Liver (tissue), 9 donors: ENCODE results near the gene NBEAL2. TPM values are rescaled to one million over a fixed set of nuclear protein-coding genes. Genes with fewer than 3 reads are reported as not detected.

ENCODE experiments used
- DNase-seq: peaks from one replicate; pipeline ENCODE4 v3.0.0-alpha.2; 2017; ENCODE audit warnings: low spot score
- H3K27ac ChIP-seq, 2 donors: one replicate each; pipeline ENCODE4 v1.7.0; 2013; ENCODE audit warnings: inconsistent platforms in 2 of 2, low read length in 2 of 2, control low read depth in 1 of 2, low read depth in 1 of 2, mild to moderate bottlenecking in 1 of 2
- H3K27me3 ChIP-seq, 4 donors: one replicate each; pipeline versions ENCODE4 v1.6.1 to v1.7.0; 2013; ENCODE audit warnings: low read length in 3 of 4, inconsistent platforms in 1 of 4, mild to moderate bottlenecking in 1 of 4, moderate library complexity in 1 of 4; ENCODE audit not compliant: control insufficient read depth in 4 of 4, insufficient read depth in 4 of 4
- H3K36me3 ChIP-seq, 4 donors: one replicate each; pipeline versions ENCODE4 v1.6.1 to v1.7.0; 2013; ENCODE audit warnings: low read length in 3 of 4, mild to moderate bottlenecking in 3 of 4, low read depth in 1 of 4, moderate library complexity in 1 of 4; ENCODE audit not compliant: control insufficient read depth in 4 of 4, insufficient read depth in 3 of 4
- H3K4me1 ChIP-seq, 4 donors: one replicate each; pipeline versions ENCODE4 v1.6.1 to v1.7.0; 2013; ENCODE audit warnings: low read length in 3 of 4, mild to moderate bottlenecking in 3 of 4, moderate library complexity in 1 of 4; ENCODE audit not compliant: control insufficient read depth in 4 of 4, insufficient read depth in 4 of 4
- H3K4me3 ChIP-seq, 3 donors: one replicate each; pipeline versions ENCODE4 v1.6.1 to v1.7.0; 2013; ENCODE audit warnings: low read length in 3 of 3, control low read depth in 1 of 3, low read depth in 1 of 3, mild to moderate bottlenecking in 1 of 3
- H3K9ac ChIP-seq, 2 donors: one replicate each; pipeline ENCODE4 v1.7.0; 2013; ENCODE audit warnings: low read length in 2 of 2, mild to moderate bottlenecking in 2 of 2, moderate library complexity in 2 of 2, control low read depth in 1 of 2, low read depth in 1 of 2
- H3K9me3 ChIP-seq, 4 donors: one replicate each; pipeline versions ENCODE4 v1.6.1 to v1.7.0; 2013; ENCODE audit warnings: low read length in 3 of 4; ENCODE audit not compliant: control insufficient read depth in 4 of 4
- EGR1 ChIP-seq, 2 donors: IDR thresholded peaks; 2 replicates each; pipeline ENCODE4 v1.6.1; 2016 to 2018; ENCODE audit warnings: antibody characterized with exemption in 2 of 2, low read depth in 2 of 2
- FOXA2 ChIP-seq: IDR thresholded peaks from 2 replicates; pipeline ENCODE4 v1.6.1; 2016; ENCODE audit warnings: antibody characterized with exemption
- GABPA ChIP-seq, 2 donors: IDR thresholded peaks in 1 of 2; conservative IDR thresholded peaks in 1 of 2; 2 replicates each; pipeline ENCODE4 v1.6.1; 2016; ENCODE audit warnings: antibody characterized with exemption in 2 of 2, mild to moderate bottlenecking in 1 of 2, moderate library complexity in 1 of 2
- HNF4A ChIP-seq, 2 donors: conservative IDR thresholded peaks; 2 replicates each; pipeline ENCODE4 v1.6.1; 2016; ENCODE audit warnings: antibody characterized with exemption in 2 of 2, mild to moderate bottlenecking in 2 of 2
- HNF4G ChIP-seq: IDR thresholded peaks from 2 replicates; pipeline ENCODE4 v1.6.1; 2016; ENCODE audit warnings: antibody characterized with exemption
- JUND ChIP-seq, 2 donors: IDR thresholded peaks; 2 replicates each; pipeline ENCODE4 v1.6.1; 2016; ENCODE audit warnings: antibody characterized with exemption in 2 of 2
- NR2F2 ChIP-seq: IDR thresholded peaks from 2 replicates; pipeline ENCODE4 v1.6.1; 2016; ENCODE audit warnings: antibody characterized with exemption
- RAD21 ChIP-seq, 2 donors: IDR thresholded peaks; 2 replicates each; pipeline ENCODE4 v1.6.1; 2016; ENCODE audit warnings: antibody characterized with exemption in 2 of 2, mild to moderate bottlenecking in 2 of 2
- RXRA ChIP-seq, 2 donors: IDR thresholded peaks; 2 replicates each; pipeline ENCODE4 v1.6.1; 2017 to 2018; ENCODE audit warnings: antibody characterized with exemption in 2 of 2, mild to moderate bottlenecking in 1 of 2
- SP1 ChIP-seq: IDR thresholded peaks from 2 replicates; pipeline ENCODE4 v1.6.1; 2018; ENCODE audit warnings: antibody characterized with exemption, mild to moderate bottlenecking
- YY1 ChIP-seq: IDR thresholded peaks from 2 replicates; pipeline ENCODE4 v1.6.1; 2016; ENCODE audit warnings: antibody characterized with exemption, mild to moderate bottlenecking
- WGBS: extraction: QIAGEN DNeasy Blood & Tissue Kit; methylation state at CpG from one replicate; pipeline ENCODE4 v1.1.7; 2013; 5-methylcytosine and 5-hydroxymethylcytosine counted together
- polyA plus RNA-seq, 2 donors: library from polyadenylated mRNA; stranded (reverse) in 1 of 2; unstranded in 1 of 2; fragments of 200-250 nt in 1 of 2; fragments of >200 nt in 1 of 2; fragmentation: Nextera tagmentation in 1 of 2; extraction: Ambion mirVana in 1 of 2; gene quantifications; one replicate each; pipeline versions ENCODE4 v1.2.1 to v1.2.3, GENCODE V29; 2013 to 2015
- total RNA-seq, 2 donors: library from RNA; depleted of rRNA; stranded (reverse); fragments of >200 nt; gene quantifications; one replicate each; pipeline ENCODE4 v1.2.3, GENCODE V29; 2014
- TF ChIP-seq, protein P1 (sequence below): fragments of 150-350 bp; IDR thresholded peaks from 2 replicates; pipeline ENCODE4 v1.5.1; 2017; ENCODE audit warnings: improper control_type of control experiment, low read depth, low read length; ENCODE audit not compliant: missing input control
- TF ChIP-seq, protein P2 (sequence below): IDR thresholded peaks from 2 replicates; pipeline ENCODE4 v1.6.1; 2016; ENCODE audit warnings: antibody characterized with exemption
- TF ChIP-seq, protein P3 (sequence below): IDR thresholded peaks from 2 replicates; pipeline ENCODE4 v1.6.1; 2016; ENCODE audit warnings: antibody characterized with exemption, mild to moderate bottlenecking
- TF ChIP-seq, protein P4 (sequence below): IDR thresholded peaks from 2 replicates; pipeline ENCODE4 v1.6.1; 2016; ENCODE audit warnings: antibody characterized with exemption
- donor health status: healthy.
- donor health status: healthy.
- donor health status: healthy.
- donor health status: healthy.
- donor health status: healthy.

NBEAL2 gene
- total and polyA plus RNA-seq, 4 donors, result 2.0 to 20.7 (median 7.6) TPM

DNA sequence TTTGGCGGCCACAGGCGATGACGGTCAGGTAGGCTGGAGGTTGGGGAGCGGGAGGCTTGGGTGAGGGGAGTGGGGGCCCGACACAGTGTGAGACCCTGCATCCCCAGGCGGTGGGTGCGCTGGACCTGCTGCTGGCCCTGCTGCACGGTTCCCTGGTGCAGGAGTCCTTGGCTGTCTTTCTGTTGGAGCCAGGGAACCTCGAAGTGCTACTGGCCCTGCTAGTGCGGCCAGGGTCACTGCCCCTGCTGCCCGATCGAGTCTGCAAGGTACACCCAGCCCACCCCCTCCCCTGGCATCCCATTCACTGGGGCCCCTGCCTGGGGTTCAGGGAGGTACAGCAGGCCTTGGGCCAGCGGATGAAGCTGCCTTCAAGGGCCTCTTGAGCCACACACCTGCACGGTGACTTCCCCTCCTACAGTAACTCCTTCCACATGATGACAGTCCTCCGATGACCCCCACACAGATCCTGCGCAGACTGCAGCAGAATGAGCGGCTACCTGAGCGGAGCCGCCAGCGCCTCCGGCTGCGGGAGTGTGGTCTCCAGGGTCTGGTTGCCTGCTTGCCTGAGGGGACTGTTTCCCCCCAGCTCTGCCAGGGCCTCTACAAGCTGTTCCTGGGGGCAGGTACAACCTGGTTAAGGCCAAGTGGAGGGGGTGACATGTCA, 19.5 kb downstream of the NBEAL2 start:
- H3K4me3 ChIP-seq, result no peak overlapping the region
- no peak overlapping the region for H3K27ac ChIP-seq
- WGBS, result 93% methylated on average over 22 of the region's 22 CpGs
- peaks cover 0 to 29% (median 7%) of the 10 kb centered on the region in 4 donors for H3K36me3 ChIP-seq
- DNase-seq, result no peak
- H3K4me1 ChIP-seq, result peaks cover 0 to 5% (median 1%) of the 10 kb centered on the region in 4 donors
- H3K27me3 ChIP-seq, result no peaks in the 10 kb centered on the region
- TF ChIP-seq NR2F2, result no peak
- TF ChIP-seq JUND (IDR thresholded peaks at IDR 0.05), result no peak
- TF ChIP-seq, protein P1, sequence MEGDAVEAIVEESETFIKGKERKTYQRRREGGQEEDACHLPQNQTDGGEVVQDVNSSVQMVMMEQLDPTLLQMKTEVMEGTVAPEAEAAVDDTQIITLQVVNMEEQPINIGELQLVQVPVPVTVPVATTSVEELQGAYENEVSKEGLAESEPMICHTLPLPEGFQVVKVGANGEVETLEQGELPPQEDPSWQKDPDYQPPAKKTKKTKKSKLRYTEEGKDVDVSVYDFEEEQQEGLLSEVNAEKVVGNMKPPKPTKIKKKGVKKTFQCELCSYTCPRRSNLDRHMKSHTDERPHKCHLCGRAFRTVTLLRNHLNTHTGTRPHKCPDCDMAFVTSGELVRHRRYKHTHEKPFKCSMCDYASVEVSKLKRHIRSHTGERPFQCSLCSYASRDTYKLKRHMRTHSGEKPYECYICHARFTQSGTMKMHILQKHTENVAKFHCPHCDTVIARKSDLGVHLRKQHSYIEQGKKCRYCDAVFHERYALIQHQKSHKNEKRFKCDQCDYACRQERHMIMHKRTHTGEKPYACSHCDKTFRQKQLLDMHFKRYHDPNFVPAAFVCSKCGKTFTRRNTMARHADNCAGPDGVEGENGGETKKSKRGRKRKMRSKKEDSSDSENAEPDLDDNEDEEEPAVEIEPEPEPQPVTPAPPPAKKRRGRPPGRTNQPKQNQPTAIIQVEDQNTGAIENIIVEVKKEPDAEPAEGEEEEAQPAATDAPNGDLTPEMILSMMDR, result no peak
- TF ChIP-seq, protein P2, sequence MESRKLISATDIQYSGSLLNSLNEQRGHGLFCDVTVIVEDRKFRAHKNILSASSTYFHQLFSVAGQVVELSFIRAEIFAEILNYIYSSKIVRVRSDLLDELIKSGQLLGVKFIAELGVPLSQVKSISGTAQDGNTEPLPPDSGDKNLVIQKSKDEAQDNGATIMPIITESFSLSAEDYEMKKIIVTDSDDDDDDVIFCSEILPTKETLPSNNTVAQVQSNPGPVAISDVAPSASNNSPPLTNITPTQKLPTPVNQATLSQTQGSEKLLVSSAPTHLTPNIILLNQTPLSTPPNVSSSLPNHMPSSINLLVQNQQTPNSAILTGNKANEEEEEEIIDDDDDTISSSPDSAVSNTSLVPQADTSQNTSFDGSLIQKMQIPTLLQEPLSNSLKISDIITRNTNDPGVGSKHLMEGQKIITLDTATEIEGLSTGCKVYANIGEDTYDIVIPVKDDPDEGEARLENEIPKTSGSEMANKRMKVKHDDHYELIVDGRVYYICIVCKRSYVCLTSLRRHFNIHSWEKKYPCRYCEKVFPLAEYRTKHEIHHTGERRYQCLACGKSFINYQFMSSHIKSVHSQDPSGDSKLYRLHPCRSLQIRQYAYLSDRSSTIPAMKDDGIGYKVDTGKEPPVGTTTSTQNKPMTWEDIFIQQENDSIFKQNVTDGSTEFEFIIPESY, result no peak
- TF ChIP-seq YY1, result no peak
- no peak for TF ChIP-seq HNF4G
- no peak for TF ChIP-seq SP1
- TF ChIP-seq HNF4A (conservative IDR thresholded peaks at IDR 0.05), result no peak
- TF ChIP-seq, protein P3, sequence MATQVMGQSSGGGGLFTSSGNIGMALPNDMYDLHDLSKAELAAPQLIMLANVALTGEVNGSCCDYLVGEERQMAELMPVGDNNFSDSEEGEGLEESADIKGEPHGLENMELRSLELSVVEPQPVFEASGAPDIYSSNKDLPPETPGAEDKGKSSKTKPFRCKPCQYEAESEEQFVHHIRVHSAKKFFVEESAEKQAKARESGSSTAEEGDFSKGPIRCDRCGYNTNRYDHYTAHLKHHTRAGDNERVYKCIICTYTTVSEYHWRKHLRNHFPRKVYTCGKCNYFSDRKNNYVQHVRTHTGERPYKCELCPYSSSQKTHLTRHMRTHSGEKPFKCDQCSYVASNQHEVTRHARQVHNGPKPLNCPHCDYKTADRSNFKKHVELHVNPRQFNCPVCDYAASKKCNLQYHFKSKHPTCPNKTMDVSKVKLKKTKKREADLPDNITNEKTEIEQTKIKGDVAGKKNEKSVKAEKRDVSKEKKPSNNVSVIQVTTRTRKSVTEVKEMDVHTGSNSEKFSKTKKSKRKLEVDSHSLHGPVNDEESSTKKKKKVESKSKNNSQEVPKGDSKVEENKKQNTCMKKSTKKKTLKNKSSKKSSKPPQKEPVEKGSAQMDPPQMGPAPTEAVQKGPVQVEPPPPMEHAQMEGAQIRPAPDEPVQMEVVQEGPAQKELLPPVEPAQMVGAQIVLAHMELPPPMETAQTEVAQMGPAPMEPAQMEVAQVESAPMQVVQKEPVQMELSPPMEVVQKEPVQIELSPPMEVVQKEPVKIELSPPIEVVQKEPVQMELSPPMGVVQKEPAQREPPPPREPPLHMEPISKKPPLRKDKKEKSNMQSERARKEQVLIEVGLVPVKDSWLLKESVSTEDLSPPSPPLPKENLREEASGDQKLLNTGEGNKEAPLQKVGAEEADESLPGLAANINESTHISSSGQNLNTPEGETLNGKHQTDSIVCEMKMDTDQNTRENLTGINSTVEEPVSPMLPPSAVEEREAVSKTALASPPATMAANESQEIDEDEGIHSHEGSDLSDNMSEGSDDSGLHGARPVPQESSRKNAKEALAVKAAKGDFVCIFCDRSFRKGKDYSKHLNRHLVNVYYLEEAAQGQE, result no peak
- TF ChIP-seq RAD21 (IDR thresholded peaks at IDR 0.05), result no peak
- TF ChIP-seq FOXA2, result no peak
- no peak for TF ChIP-seq GABPA (IDR thresholded peaks at IDR 0.05 in 1 of 2, conservative IDR thresholded peaks at IDR 0.05 in 1 of 2)
- TF ChIP-seq, protein P4, sequence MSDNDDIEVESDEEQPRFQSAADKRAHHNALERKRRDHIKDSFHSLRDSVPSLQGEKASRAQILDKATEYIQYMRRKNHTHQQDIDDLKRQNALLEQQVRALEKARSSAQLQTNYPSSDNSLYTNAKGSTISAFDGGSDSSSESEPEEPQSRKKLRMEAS, result no peak
- H3K9ac ChIP-seq, result no peak overlapping the region
- H3K9me3 ChIP-seq, result no peaks in the 10 kb centered on the region

DNA sequence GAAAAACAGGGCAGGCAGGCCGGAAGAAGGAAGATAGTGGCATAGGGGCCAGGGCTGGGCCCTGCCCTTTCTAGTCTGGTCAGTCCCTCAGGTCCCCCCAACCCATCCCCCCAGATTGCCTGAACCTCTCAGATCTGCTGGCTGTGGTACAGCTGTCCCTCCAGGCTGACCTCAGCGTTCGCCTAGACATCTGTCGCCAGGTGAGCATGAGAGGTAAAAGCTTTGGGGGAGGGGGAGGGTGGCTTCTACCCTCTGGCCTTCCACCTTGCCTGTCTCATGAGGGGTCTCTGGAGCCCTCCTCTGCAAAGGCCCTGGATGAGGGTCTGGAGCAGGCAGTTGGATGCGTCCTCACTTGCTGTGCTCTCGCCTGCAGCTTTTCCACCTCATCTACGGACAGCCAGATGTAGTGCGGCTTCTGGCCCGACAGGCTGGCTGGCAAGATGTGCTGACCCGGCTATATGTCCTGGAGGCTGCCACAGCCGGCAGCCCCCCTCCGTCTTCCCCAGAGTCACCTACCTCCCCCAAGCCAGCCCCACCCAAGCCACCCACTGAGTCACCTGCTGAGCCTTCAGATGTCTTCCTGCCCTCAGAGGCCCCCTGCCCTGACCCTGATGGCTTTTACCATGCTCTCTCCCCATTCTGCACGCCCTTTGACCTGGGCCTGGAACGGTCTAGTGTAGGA, 20.2 kb downstream of the NBEAL2 start:
- Histone ChIP-seq H3K4me3 (no peak overlapping the region), H3K4me1 (peaks cover 0 to 5% (median 1%) of the 10 kb centered on the region in 4 donors), H3K27ac (no peak overlapping the region), H3K9ac (no peak overlapping the region), H3K36me3 (peaks cover 0 to 28% (median 7%) of the 10 kb centered on the region in 4 donors), H3K27me3 (no peaks in the 10 kb centered on the region), H3K9me3 (no peaks in the 10 kb centered on the region)
- WGBS, result 95% methylated on average over 14 of the region's 14 CpGs
- DNase-seq, result no peak
- TF ChIP-seq SP1 (no peak), RAD21 (IDR thresholded peaks at IDR 0.05) (no peak), EGR1 (IDR thresholded peaks at IDR 0.05; ENCODE audit: low read depth in 2 of 2) (no peak), HNF4A (conservative IDR thresholded peaks at IDR 0.05) (no peak), JUND (IDR thresholded peaks at IDR 0.05) (no peak), RXRA (IDR thresholded peaks at IDR 0.05) (no peak)
- TF ChIP-seq, protein P4, result no peak
